Esophagus squamous epithelium (tissue), 4 donors: ENCODE data around the gene FIGNL2.

Experiments used
- POLR2A ChIP-seq, 4 donors: fragments of 450-650 bp; IDR thresholded peaks; one replicate each; pipeline ENCODE4 v1.6.1; 2017; ENCODE audit warnings: antibody characterized with exemption in 4 of 4, mild to moderate bottlenecking in 4 of 4, moderate library complexity in 3 of 4
- TF ChIP-seq, protein P1 (sequence below), 6 experiments: fragments of 450-650 bp in 4 of 6; fragments of 200-600 bp in 2 of 6; sonication (generic) in 2 of 6; IDR thresholded peaks; one replicate each; pipeline ENCODE4 v1.5.1; 2016 to 2019; ENCODE audit warnings: antibody characterized with exemption in 6 of 6, mild to moderate bottlenecking in 4 of 6, moderate library complexity in 4 of 6

DNA sequence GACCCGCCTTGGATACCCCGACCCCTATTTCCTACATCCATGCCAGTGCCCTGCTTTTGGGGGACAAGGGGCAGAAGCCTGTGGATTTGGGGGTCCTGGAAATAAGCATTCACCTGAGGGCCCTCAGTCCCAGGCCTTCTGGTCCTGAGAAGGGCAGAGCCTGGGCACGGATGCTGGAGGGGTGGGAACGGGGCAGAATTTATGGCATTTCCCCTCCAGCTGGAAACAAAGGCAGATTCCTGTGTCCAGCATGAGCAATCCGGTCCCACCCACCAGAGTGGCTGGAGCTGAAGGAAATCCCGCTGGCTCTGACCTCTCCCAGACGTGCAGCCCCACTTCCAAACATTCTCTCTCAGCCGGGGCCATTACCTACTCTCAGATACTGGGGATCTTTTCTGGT is 48.7 kb upstream of the FIGNL2 start:
- TF ChIP-seq, protein P1, sequence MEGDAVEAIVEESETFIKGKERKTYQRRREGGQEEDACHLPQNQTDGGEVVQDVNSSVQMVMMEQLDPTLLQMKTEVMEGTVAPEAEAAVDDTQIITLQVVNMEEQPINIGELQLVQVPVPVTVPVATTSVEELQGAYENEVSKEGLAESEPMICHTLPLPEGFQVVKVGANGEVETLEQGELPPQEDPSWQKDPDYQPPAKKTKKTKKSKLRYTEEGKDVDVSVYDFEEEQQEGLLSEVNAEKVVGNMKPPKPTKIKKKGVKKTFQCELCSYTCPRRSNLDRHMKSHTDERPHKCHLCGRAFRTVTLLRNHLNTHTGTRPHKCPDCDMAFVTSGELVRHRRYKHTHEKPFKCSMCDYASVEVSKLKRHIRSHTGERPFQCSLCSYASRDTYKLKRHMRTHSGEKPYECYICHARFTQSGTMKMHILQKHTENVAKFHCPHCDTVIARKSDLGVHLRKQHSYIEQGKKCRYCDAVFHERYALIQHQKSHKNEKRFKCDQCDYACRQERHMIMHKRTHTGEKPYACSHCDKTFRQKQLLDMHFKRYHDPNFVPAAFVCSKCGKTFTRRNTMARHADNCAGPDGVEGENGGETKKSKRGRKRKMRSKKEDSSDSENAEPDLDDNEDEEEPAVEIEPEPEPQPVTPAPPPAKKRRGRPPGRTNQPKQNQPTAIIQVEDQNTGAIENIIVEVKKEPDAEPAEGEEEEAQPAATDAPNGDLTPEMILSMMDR (IDR thresholded peaks at IDR 0.05) = no peak
- no peak for TF ChIP-seq POLR2A (IDR thresholded peaks at IDR 0.05)
